ENCODE measurements around the gene PIGB.
"Not testable (repeated sequence)": the region's sequence is repeated elsewhere in the genome, so short reads cannot be mapped to it uniquely, and the experiment has no call there.

Gene PIGB

DNA sequence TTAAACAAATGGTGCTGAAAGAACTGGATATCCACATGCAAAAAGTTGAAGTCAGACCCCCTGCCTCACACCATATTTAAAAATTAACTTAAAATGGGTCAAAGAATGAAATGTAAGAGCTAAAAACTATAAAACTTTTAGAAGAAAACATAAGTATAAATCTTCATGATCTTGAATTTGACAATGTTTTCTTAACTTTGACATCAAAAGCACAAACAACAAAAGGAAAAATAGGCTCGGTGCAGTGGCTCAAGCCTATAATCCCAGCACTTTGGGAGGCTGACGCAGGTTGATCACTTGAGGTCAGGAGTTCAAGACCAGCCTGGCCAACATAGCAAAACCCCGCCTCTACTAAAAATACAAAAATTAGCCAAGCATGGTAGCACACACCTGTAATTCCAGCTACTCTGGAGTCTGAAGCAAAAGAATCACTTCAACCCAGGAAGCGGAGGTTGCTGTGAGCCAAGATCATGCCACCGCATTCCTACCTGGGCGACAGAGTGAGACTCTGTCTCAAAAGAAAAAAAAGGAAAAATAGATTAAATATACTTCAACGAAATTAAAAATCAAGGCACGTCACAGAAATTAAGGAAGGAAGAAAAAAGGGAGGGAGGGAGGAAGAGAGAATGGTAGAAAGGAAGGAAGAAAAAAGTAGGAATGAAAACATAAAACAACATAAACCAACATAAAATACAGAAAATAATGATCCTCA lies 30.9 kb upstream of the PIGB start:
- H3K36me3 Mint-ChIP-seq = peaks cover 11% of the 10 kb centered on the region
- peak overlapping the region; percentile 94 for H3K4me3 Mint-ChIP-seq
- peak overlapping the region; percentile 96 for H3K27ac Mint-ChIP-seq
- H3K4me1 Mint-ChIP-seq (ENCODE audit: low read depth) = peaks cover 57% of the 10 kb centered on the region
- H3K27me3 Mint-ChIP-seq = no peaks in the 10 kb centered on the region
- H3K9me3 Mint-ChIP-seq (ENCODE audit: low read depth) = no peaks in the 10 kb centered on the region

DNA sequence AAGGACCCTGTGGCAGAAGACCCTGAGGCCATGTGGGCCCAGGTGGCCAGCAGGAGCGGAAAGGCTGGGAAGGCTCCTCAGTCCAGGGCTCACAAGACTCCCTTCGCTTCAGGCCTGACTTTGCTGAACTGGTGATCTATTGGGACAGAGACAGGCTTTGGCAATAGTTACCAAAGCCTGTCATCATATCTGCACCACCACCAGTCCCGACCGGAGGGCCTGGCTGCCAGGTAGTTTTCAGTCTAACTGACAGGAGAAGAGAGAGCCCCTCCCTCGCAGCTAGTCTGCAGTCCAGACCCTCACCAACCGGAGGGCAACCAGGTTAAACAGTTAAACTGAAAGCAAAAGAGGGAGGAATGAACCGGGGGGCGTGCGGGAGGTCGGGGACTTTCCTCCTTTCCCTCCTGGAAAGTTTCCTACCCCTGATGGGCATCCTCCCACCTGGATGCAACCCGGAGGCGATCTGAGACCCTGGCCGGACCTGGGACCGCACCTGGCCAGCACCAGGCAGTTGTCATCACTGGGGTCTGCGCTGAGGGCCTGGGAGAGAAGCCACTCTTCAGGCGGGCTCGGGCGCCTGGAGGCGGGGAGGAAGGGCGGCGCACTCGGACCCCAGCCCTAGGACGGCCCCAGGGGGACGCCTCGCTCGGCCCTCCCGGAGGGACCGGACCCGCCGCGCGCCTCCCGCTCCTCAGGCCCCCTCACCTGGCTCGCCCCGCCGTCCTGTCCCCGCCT lies 29.8 kb upstream of the PIGB start:
- Mint-ChIP-seq H3K27ac (peak overlapping the region; percentile 96), H3K27me3 (no peaks in the 10 kb centered on the region), H3K9me3 (ENCODE audit: low read depth) (no peaks in the 10 kb centered on the region), H3K36me3 (peaks cover 11% of the 10 kb centered on the region), H3K4me3 (peak overlapping the region; percentile 94), H3K4me1 (ENCODE audit: low read depth) (peaks cover 46% of the 10 kb centered on the region)

DNA sequence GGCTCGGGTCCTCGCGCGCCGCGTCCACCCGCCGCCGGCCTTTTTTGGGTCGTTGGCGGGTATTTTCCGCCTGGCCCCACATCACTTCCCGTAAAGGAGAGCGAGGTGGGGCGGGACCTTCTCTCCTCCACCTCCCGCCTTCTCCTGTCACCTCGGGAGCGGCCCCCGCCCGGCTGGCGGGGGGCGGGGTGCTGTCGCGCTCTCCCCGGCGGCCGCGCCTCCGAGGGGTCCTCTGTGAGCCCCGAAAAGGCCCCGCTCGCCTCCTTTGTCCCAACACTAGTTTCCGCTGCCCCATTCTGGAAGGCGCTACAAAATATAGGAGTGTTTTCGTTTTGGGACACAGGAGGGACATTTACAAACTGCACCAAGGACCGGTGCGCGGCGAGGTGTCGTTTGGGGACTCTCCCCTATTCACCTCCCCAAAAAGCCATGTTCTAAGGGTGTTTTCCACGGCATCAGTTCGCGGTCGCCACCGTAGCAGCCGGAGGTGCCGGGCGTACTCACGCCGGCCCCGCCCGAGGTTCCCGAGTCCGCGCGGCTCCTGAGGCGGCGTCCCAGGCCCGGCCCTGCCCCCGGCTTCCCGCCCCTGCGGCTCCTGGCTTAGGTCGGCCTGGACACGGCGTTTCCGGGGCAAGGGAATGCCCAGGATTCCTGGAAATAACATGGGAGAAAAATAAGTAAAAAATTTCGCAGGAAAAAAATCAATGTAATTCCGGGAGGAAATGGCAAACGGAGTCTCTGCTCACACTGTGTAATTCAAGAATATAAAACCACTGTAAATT lies 29.1 kb upstream of the PIGB start, which contains the start of gene RAB27A:
Gene RAB27A, minus strand, starts transcription at position 68 of the 782 bp plus-strand sequence. CDS start 54,879 bp downstream, outside the sequence.
- H3K27ac Mint-ChIP-seq = peak within 1 kb of the TSS; percentile 96
- no peaks in the 10 kb centered on the region for H3K27me3 Mint-ChIP-seq
- peaks cover 39% of the 10 kb centered on the region for H3K4me1 Mint-ChIP-seq (ENCODE audit: low read depth)
- peak within 1 kb of the TSS; percentile 94 for H3K4me3 Mint-ChIP-seq
- peaks cover 11% of the 10 kb centered on the region for H3K36me3 Mint-ChIP-seq
- no peaks in the 10 kb centered on the region for H3K9me3 Mint-ChIP-seq (ENCODE audit: low read depth)

DNA sequence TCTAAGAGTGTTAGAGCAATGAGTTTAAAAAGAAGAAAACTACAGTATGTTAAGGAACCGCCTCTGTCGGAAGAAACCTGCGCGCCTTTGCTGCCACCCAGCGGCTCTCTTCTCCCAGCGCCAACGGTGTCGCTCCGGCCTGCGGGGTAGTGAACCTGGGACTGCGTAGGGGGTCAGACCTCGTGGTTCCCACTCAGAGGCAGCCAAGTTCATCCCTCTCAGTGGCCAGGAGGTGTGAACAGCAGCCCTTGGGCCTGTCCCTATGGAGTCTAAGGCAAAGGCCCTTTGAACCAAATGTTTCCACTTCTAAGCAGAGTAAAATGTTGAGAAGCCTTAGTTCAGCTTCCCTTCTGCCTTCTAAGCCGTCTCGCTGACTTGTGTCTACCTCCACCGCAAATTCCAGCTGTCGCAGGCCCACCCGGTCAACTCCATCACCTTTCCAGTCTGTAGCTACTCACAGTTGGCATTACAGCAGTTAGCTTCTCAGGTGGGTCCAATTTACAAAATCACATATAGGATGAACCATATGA lies 28.4 kb upstream of the PIGB start:
- Mint-ChIP-seq H3K27me3 (no peaks in the 10 kb centered on the region), H3K4me3 (peak overlapping the region; percentile 91), H3K36me3 (peaks cover 11% of the 10 kb centered on the region), H3K27ac (peak overlapping the region; percentile 93), H3K9me3 (ENCODE audit: low read depth) (no peaks in the 10 kb centered on the region), H3K4me1 (ENCODE audit: low read depth) (peaks cover 32% of the 10 kb centered on the region)

DNA sequence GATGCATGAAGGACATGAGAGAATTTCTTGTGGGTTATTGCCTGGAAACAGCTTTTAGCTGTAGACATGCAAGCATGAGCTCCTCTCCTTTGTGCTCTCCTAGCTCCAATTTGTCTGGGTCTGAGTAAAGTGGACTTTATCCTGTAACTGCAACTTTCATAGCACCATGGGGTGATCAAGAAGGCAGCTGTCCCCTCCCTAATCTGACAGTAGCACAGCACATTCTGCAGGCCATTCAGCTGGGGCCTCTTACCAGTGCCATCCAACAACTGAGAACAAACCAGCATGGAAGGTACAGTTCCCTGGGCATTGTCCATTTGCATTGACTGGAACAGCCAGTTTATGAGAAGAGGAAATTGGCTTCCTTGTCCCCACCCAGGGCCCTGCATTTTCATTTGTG lies 21.7 kb upstream of the PIGB start:
- Mint-ChIP-seq H3K27me3 (no peaks in the 10 kb centered on the region), H3K4me3 (no peak overlapping the region), H3K4me1 (ENCODE audit: low read depth) (no peaks in the 10 kb centered on the region), H3K27ac (no peak overlapping the region), H3K9me3 (ENCODE audit: low read depth) (no peaks in the 10 kb centered on the region), H3K36me3 (no peaks in the 10 kb centered on the region)

DNA sequence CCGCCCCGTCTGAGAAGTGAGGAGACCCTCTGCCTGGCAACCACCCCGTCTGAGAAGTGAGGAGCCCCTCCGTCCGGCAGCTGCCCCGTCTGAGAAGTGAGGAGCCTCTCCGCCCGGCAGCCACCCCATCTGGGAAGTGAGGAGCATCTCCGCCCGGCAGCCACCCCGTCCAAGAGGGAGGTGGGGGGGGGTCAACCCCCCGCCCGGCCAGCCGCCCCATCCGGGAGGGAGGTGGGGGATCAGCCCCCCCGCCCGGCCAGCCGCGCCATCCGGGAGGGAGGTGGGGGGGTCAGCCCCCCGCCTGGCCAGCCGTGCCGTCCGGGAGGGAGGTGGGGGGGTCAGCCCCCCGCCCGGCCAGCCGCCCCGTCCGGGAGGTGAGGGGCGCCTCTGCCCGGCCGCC lies 16.2 kb upstream of the PIGB start:
- H3K36me3 Mint-ChIP-seq = peaks cover 11% of the 10 kb centered on the region
- H3K4me3 Mint-ChIP-seq, H3K27me3 Mint-ChIP-seq: not testable (repeated sequence)

DNA sequence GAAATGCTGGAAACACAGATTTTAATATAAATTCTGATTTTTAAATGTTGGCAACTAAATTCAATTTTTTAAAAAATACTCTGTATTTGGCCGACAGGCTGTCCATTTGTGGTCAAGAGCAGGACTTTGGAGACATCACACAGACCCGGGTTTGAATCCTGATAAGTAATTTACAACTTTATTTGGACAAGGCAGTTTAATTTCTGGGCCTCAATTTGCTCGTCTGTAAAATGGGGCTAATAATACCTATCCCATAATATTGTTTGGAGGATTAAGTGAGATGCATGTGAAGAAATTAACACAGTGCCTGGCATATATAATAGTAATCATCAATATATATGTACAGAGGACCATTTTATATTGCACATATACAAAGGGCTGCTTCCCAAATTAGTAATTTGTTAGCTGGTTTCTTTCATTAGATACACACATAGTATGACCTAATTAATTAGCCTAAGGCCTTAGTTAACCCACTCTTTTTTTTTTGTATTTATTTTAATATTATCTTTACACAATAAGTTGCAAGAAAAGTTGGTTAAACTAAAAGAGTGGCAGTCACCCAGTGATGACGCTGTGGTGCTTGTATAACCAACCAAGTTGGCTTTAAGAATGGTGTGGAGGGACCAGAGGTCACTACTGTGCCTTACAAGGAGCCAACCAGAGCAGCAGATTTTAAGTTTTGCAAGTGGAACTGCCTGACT lies 665 bp downstream of the PIGB start:
- Mint-ChIP-seq H3K4me3 (peak overlapping the region; percentile 98), H3K27me3 (no peaks in the 10 kb centered on the region), H3K9me3 (ENCODE audit: low read depth) (no peaks in the 10 kb centered on the region), H3K36me3 (peaks cover 5% of the 10 kb centered on the region), H3K27ac (peak overlapping the region; percentile 99), H3K4me1 (ENCODE audit: low read depth) (peaks cover 58% of the 10 kb centered on the region)

More for the DNA sequence above, 16.2 kb upstream of the PIGB start:
- H3K4me1 Mint-ChIP-seq (ENCODE audit: low read depth); H3K9me3 Mint-ChIP-seq (ENCODE audit: low read depth); H3K27ac Mint-ChIP-seq: not testable (repeated sequence)

DNA sequence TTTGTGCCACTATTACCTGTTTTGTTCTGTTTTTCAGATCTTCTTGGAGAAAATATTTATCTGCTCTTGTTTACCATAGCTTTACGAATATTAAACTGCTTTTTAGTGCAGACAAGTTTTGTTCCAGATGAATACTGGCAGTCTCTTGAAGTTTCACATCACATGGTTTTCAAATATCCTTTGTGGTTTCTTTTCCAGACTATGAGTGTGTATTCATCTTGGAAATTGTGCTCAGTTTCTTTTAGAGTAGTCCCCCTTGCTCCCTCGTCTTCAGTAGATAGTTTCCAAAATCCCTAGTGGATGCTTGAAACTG lies 1.2 kb downstream of the PIGB start:
- Mint-ChIP-seq H3K36me3 (peaks cover 5% of the 10 kb centered on the region), H3K4me1 (ENCODE audit: low read depth) (peaks cover 53% of the 10 kb centered on the region), H3K27me3 (no peaks in the 10 kb centered on the region), H3K27ac (peak overlapping the region; percentile 66), H3K4me3 (peak overlapping the region; percentile 98), H3K9me3 (ENCODE audit: low read depth) (no peaks in the 10 kb centered on the region)

DNA sequence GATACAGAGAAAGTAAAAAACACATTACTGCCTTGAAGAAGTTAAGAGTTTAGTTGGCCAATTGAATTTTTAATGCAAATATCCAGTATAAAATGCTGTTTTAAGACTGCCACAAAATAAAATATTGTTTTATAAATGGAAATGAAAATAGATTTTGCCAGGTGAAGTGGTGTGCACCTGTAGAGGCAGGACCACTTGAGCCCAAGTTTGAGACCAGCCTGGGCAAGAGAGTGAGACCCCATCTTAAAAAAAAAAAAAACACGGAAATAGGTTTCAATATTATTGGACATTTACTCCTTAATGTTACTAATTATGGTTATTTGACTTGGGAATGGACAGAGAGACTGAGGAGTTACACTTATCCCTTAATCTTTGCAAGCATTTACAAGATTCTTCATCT lies 1.9 kb downstream of the PIGB start:
- H3K27ac Mint-ChIP-seq = peak overlapping the region; percentile 8
- no peaks in the 10 kb centered on the region for H3K27me3 Mint-ChIP-seq
- no peaks in the 10 kb centered on the region for H3K9me3 Mint-ChIP-seq (ENCODE audit: low read depth)
- peaks cover 46% of the 10 kb centered on the region for H3K4me1 Mint-ChIP-seq (ENCODE audit: low read depth)
- H3K36me3 Mint-ChIP-seq = peaks cover 5% of the 10 kb centered on the region
- peak overlapping the region; percentile 17 for H3K4me3 Mint-ChIP-seq

DNA sequence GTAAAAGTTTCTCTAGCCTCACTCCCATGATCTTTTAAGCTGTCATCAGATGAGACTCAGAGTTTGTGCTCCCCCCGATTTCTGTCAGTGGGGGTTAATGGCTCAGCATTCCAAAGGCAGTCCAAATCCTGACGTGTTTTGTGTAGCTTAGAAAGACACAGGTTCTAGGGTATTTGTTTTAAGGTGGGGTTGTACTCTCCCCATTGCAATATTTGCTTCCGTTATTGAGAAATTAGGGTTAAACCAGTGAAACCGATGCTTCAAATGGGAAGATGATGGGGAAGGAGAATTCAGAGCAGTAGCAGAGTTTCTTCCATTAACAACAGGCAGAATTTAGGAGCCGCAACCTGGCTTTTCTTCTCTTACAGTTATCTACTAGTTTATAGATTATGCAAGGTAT lies 3.4 kb downstream of the PIGB start:
- no peaks in the 10 kb centered on the region for H3K27me3 Mint-ChIP-seq
- H3K9me3 Mint-ChIP-seq (ENCODE audit: low read depth) = no peaks in the 10 kb centered on the region
- H3K4me3 Mint-ChIP-seq = no peak overlapping the region
- no peak overlapping the region for H3K27ac Mint-ChIP-seq
- peaks cover 36% of the 10 kb centered on the region for H3K4me1 Mint-ChIP-seq (ENCODE audit: low read depth)
- peaks cover 2% of the 10 kb centered on the region for H3K36me3 Mint-ChIP-seq

DNA sequence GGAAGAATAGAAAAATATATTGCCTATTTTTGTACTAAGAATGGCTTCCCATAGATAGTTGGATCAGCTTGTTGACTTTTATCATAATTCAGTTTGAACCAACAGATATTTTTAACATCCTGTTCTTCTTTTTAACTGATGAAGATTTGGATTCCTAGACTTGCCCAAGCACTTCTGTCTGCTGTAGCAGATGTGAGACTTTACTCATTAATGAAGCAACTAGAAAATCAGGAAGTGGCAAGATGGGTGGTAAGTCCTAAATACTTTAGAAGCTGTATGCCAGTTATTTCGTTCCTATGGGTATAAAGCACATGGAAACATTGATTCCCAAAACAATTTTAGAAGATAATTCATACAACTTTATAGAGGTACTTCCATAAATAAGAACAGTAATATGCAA lies 8.4 kb downstream of the PIGB start:
- Mint-ChIP-seq H3K4me1 (ENCODE audit: low read depth) (peaks cover 6% of the 10 kb centered on the region), H3K36me3 (peaks cover 9% of the 10 kb centered on the region), H3K27me3 (no peaks in the 10 kb centered on the region), H3K27ac (peak overlapping the region; percentile 22), H3K4me3 (no peak overlapping the region), H3K9me3 (ENCODE audit: low read depth) (no peaks in the 10 kb centered on the region)

DNA sequence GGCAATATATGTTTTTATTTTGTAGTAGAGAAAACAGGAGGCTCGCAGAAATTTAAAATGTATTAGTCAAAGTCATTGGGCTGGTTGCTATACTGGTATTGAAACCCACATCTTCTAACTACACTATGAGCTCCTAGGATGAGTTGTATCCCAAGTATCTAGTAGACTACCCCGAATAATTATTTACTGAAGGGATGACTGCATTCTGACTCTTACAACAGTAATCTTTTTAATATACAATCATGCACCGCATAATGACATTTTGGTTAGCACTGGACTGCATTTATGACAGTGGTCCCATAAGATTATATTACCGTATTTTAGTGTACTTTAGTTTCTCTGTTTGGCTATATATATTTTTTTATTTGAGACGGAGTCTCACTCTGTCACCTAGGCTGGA lies 15.3 kb downstream of the PIGB start:
- no peaks in the 10 kb centered on the region for H3K27me3 Mint-ChIP-seq
- no peak overlapping the region for H3K4me3 Mint-ChIP-seq
- H3K9me3 Mint-ChIP-seq (ENCODE audit: low read depth) = no peaks in the 10 kb centered on the region
- H3K4me1 Mint-ChIP-seq (ENCODE audit: low read depth) = no peaks in the 10 kb centered on the region
- H3K36me3 Mint-ChIP-seq = peaks cover 19% of the 10 kb centered on the region
- no peak overlapping the region for H3K27ac Mint-ChIP-seq

DNA sequence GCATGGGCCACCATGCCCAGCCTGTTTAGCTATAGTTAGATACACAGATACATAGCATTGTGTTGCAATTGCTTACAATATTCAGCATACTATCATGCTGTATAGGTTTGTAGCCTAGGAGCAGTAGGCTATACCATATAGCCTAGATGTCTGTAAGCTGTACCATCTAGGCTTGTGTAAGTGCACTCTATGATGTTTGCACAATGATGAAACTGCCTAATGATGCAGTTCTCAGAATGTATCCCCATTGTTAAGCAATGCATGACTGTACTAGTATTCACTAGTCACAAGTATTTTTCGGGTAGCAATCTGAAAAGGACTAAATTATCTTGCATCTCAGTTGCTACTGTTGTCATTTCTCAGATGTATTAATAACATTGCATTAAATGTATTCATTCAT lies 16.0 kb downstream of the PIGB start:
- no peaks in the 10 kb centered on the region for H3K9me3 Mint-ChIP-seq (ENCODE audit: low read depth)
- H3K27me3 Mint-ChIP-seq = no peaks in the 10 kb centered on the region
- no peaks in the 10 kb centered on the region for H3K4me1 Mint-ChIP-seq (ENCODE audit: low read depth)
- no peak overlapping the region for H3K4me3 Mint-ChIP-seq
- no peak overlapping the region for H3K27ac Mint-ChIP-seq
- peaks cover 23% of the 10 kb centered on the region for H3K36me3 Mint-ChIP-seq

DNA sequence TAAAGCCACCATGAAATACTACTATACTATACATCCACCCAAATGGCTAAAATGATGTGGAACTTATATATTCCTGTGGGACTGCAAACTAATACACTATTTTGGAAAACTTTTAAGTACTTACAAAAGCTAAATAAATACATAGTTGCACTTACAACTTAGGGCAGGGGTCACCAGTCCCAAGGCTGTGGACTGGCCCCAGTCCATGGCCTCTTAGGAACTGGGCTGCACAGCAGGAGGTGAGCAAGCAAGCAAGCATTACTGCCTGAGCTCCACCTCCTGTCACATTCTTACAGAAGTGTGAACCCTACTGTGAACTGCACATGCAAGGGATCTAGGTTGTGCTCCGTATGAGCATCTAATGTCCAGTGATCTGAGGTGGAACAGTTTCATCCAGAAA lies 18.1 kb downstream of the PIGB start:
- Mint-ChIP-seq H3K36me3 (peaks cover 19% of the 10 kb centered on the region), H3K4me1 (ENCODE audit: low read depth) (no peaks in the 10 kb centered on the region), H3K9me3 (ENCODE audit: low read depth) (no peaks in the 10 kb centered on the region), H3K4me3 (no peak overlapping the region), H3K27me3 (no peaks in the 10 kb centered on the region), H3K27ac (no peak overlapping the region)

Data from activated naive CD8-positive, alpha-beta T cell (primary cell).